GM12874 (cell line): ENCODE data around the gene DISC1.

Experiments
- CTCF ChIP-seq: IDR thresholded peaks from 2 replicates; pipeline ENCODE4 v1.5.1; 2011; ENCODE audit warnings: low read depth, mild to moderate bottlenecking, control low read depth, low read length, moderate library complexity; ENCODE audit not compliant: insufficient read depth

Gene DISC1

DNA sequence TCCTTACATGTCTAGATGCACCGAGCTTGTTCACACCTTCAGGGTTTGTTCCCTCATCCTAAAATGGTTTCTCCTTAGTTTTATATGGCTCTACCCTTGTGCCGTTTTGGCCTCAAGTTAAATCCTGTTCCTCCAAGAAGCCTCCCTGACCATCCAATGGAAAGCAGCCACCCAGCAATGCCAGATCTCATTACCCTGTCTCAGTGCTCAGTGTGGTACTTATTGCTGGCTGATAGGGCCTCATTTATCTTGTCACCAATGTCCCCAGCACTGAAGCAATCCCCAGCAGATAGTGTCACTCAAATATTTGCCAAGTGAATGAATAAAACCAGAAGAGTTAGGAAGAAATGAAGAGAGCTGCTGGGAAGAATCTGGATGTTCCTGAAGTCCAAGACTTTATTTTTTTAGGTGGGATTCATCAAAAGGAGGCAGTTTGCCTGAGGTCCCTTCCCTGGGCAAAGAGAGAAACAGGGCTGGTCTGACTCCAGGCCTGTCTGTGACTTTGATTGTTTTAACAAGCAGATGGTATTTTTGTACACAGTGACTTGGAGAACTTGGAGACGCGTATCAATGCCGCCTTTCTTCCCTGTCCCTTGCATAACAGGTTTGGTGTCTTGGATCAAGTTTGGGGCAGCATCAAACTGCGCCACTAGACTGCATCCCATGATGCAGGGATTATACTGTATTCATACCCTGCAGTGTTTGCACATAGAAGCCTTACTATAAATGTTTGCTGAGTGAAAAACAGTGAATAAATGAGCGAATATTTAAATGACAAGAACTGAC is 221.2 kb downstream of the DISC1 start:
- no peak for TF ChIP-seq CTCF

DNA sequence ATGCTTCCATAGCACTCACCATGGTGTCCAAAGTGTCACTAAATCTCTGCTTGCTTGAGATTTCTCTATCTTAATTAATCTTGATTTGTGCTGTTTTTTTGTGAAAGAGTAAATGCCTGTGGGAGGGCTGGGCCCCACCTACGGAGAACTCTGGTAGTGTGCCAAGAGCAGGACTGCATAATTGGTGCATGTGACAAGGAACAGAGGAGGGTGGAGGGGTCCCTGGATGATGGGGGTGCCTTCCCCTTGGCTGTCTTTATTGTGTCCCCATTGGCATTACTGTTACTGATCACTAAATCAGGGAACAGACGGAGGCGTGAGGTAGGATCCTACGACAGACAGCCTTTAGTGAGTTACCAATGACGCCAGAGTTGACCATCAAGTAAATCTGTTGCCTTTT is 223.4 kb downstream of the DISC1 start:
- no peak for TF ChIP-seq CTCF

GRCh38 chr1:231850786-231851185 is 224.2 kb downstream of the DISC1 start:
- TF ChIP-seq CTCF: no peak

GRCh38 chr1:231853588-231854207 is 227.1 kb downstream of the DISC1 start:
- no peak for TF ChIP-seq CTCF

DNA sequence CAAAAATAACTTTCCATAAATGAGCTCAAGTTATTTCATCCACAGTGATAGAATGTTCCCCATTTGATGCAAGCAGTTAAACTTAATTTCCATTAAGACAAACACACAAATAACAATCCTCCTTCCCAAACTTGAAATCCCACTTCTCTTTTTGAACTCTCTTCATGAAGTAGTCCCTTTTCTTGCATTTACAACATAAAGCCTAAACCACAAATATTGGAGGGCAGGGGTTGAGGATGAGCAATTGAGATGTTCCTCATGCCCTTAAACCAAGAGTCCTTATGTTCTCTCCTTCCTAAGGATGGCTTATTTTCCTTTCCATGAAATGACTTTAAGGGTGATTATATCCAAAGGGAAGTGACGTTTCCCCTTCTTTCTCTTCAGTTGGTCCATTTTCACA is 228.8 kb downstream of the DISC1 start:
- no peak for TF ChIP-seq CTCF

- TF ChIP-seq CTCF: no peak
Observed at GRCh38 chr1:231855926-231856325, 229.3 kb downstream of the DISC1 start.

DNA sequence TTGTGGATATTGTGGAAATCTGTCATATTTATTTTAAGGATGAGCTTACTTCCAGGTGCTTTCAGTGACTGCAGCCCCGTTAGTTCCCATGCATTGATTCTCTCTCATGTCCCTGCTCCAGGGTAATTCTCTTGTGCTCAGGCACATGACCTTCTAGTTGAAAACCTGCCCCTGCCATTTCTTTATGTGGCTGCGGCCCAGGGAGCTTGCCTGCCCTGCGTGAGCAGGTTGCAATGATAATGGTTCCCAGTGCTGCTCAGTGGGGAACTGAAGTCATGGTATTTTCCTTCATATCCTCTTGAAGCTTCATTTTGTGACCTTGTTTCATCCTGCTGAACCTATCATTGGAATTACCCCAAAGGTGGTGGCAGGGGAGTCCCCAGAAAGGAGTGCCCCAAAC is 229.8 kb downstream of the DISC1 start:
- TF ChIP-seq CTCF: no peak
